GM23248 (cell line): ENCODE measurements around the gene SCCPDH. TPM values are rescaled to one million over a fixed set of nuclear protein-coding genes. Genes with fewer than 3 reads are reported as not detected.

Experiments
- DNase-seq: peaks from one replicate; pipeline ENCODE4 v3.0.0-alpha.2; 2015
- H2AFZ ChIP-seq: fragments of 200-600 bp; sonication (generic); 2 replicates; pipeline ENCODE4 v1.6.1; 2016; ENCODE audit warnings: antibody characterized with exemption
- H3F3A ChIP-seq: fragments of 200-600 bp; sonication (generic); 2 replicates; pipeline ENCODE4 v1.6.1; 2016; ENCODE audit warnings: mild to moderate bottlenecking, antibody characterized with exemption, mixed run types; ENCODE audit not compliant: insufficient read depth
- H3K27ac ChIP-seq: fragments of 200-600 bp; sonication (generic); 2 replicates; pipeline ENCODE4 v1.5.1; 2016; ENCODE audit warnings: mild to moderate bottlenecking
- H3K27me3 ChIP-seq: fragments of 200-600 bp; sonication (generic); replicated peaks from 2 replicates; pipeline ENCODE4 v1.6.1; 2016; ENCODE audit warnings: mild to moderate bottlenecking; ENCODE audit not compliant: insufficient read depth
- H3K36me3 ChIP-seq: fragments of 200-600 bp; sonication (generic); 2 replicates; pipeline ENCODE4 v1.6.1; 2016; ENCODE audit warnings: low read depth, mild to moderate bottlenecking
- H3K4me1 ChIP-seq: fragments of 200-600 bp; sonication (generic); 2 replicates; pipeline ENCODE4 v1.6.1; 2016; ENCODE audit warnings: mild to moderate bottlenecking; ENCODE audit not compliant: insufficient read depth
- H3K4me2 ChIP-seq: fragments of 200-600 bp; sonication (generic); one replicate; pipeline ENCODE4 v1.6.1; 2016; ENCODE audit warnings: mild to moderate bottlenecking; ENCODE audit not compliant: unreplicated experiment
- H3K4me3 ChIP-seq: fragments of 200-600 bp; sonication (generic); 2 replicates; pipeline ENCODE4 v1.5.1; 2016; ENCODE audit warnings: mild to moderate bottlenecking
- H3K79me2 ChIP-seq: fragments of 200-600 bp; sonication (generic); 2 replicates; pipeline ENCODE4 v1.6.1; 2016; ENCODE audit warnings: mild to moderate bottlenecking; ENCODE audit not compliant: insufficient read depth
- H3K9ac ChIP-seq: fragments of 200-600 bp; sonication (generic); 2 replicates; pipeline ENCODE4 v1.6.1; 2016; ENCODE audit warnings: mild to moderate bottlenecking
- H3K9me2 ChIP-seq: fragments of 200-600 bp; sonication (generic); 2 replicates; pipeline ENCODE4 v1.6.1; 2016; ENCODE audit warnings: mixed run types, mild to moderate bottlenecking, moderate library complexity; ENCODE audit not compliant: insufficient read depth
- H3K9me3 ChIP-seq: fragments of 200-600 bp; sonication (generic); one replicate; pipeline ENCODE4 v1.6.1; 2017; ENCODE audit warnings: low read depth
- H4K20me1 ChIP-seq: fragments of 200-600 bp; sonication (generic); 2 replicates; pipeline ENCODE4 v1.6.0; 2016; ENCODE audit not compliant: insufficient read depth
- EZH2 ChIP-seq: fragments of 200-600 bp; sonication (generic); IDR thresholded peaks from 2 replicates; pipeline ENCODE4 v1.6.1; 2018; ENCODE audit warnings: antibody characterized with exemption, mild to moderate bottlenecking; ENCODE audit not compliant: insufficient read depth, poor library complexity, severe bottlenecking
- EZH2phosphoT487 ChIP-seq: fragments of 200-600 bp; sonication (generic); IDR thresholded peaks from 2 replicates; pipeline ENCODE4 v1.6.1; 2018; ENCODE audit warnings: antibody characterized with exemption, moderate library complexity, mild to moderate bottlenecking, low read depth; ENCODE audit not compliant: insufficient read depth
- WGBS, 2 experiments: methylation state at CpG; one replicate each; pipeline ENCODE4 v1.1.6; 2015 to 2017; ENCODE audit warnings: low lambda C conversion rate in 2 of 2, low coverage in 1 of 2; ENCODE audit errors: missing lambda C conversion rate in 2 of 2; 5-methylcytosine and 5-hydroxymethylcytosine counted together
- in situ Hi-C: fragments of 300-500 bp; cut with MboI; formaldehyde crosslinking; loops from 2 replicates; pipeline ENCODE4 v1.15.0; 2020
- polyA plus RNA-seq: library from polyadenylated mRNA; unstranded; fragments of >200 nt; fragmentation: Nextera tagmentation; extraction: Ambion mirVana; gene quantifications from 2 replicates; pipeline ENCODE4 v1.2.1, GENCODE V29; 2016
- total RNA-seq: library from RNA; depleted of rRNA; stranded (reverse); fragments of >200 nt; shearing (Covaris generic); gene quantifications from 2 replicates; pipeline ENCODE4 v1.2.3, GENCODE V29; 2014

Gene SCCPDH
- total and polyA plus RNA-seq, 2 experiments from 2014 or later: 36.3 to 37.5 TPM

DNA sequence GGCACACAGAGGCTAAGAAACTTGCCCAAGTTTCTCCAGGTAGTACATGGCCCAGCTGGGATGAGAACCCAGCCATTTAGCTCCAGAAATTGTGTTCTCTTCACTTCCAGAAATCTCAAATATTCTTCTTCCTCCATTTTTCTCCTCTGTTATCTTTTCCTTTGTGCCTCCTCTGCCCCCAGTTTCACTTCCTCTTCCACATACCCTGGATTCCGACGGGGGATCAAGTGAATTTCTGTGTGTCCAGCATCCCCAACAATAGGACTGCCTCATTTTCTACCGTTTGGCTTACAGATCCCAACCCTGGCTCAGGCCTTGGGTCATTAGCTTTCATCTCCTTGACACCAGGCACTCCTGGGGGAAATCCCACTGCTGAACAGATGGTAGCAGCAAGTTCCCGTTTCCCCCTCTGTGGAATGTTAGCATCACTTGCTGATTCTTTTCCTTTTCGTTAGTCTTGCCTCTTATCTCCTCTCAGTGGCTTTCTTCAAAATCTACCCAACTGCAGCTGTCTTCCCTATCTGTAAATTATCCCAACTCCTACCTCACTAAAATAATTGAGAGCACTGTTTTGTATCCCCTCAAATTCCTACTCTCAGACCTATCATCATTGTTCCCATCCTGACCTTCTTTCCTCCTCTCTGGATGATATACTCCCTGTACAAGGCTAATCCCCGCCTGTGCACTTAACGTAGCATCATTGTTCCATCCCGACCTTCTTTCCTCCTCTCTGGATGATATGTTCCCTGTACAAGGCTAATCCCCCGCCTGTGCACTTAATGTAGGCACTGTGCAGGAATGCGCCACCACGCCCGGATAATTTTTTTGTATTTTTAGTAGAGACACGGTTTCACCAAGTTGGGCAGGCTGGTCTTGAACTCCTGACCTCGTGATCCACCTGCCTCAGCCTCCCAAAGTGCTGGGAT lies 36.5 kb downstream of the SCCPDH start:
- in situ Hi-C loops: no loop called here
- Histone ChIP-seq H3K36me3 (peaks cover 26% of the 10 kb centered on the region), H3K27me3 (no peaks in the 10 kb centered on the region), H3K9me2 (no peaks in the 10 kb centered on the region), H3K4me1 (no peaks in the 10 kb centered on the region), H3K4me2 (no peak overlapping the region), H4K20me1 (no peaks in the 10 kb centered on the region), H3K9ac (no peak overlapping the region), H3K27ac (no peak overlapping the region), H3K79me2 (no peaks in the 10 kb centered on the region), H2AFZ (no peak overlapping the region), H3F3A (no peaks in the 10 kb centered on the region), H3K4me3 (no peak overlapping the region), H3K9me3 (no peaks in the 10 kb centered on the region)
- no peak for DNase-seq
- 71% methylated on average over 14 of the region's 14 CpGs for WGBS, 2 experiments
- TF ChIP-seq EZH2phosphoT487: no peak
- TF ChIP-seq EZH2: no peak

DNA sequence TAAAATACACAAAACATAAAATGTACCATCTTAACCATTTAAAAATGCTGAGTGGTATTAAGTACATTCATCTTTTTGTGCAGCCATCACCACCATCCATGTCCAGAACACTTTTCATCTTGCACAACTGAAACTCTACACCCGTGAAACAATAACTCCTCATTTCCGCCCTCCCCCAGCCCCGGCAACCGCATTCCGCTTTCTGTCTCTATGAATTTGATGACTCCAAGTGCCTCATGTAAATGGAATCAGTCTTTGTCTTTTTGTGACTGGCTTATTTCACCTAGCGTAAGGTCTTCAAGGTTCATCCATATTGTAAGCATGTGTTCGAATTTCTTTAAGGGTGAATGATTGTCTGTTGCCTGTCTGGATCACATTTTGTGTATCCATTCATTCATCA lies 37.2 kb downstream of the SCCPDH start:
- H3K4me1 ChIP-seq: no peaks in the 10 kb centered on the region
- H3F3A ChIP-seq: no peaks in the 10 kb centered on the region
- H3K9me3 ChIP-seq: no peaks in the 10 kb centered on the region
- H3K27me3 ChIP-seq: no peaks in the 10 kb centered on the region
- no peak overlapping the region for H3K4me2 ChIP-seq
- TF ChIP-seq EZH2 (no peak), EZH2phosphoT487 (no peak)
- no peak overlapping the region for H3K4me3 ChIP-seq
- H4K20me1 ChIP-seq: no peaks in the 10 kb centered on the region
- WGBS, 2 experiments: 94 to 96% methylated on average over 7 of the region's 7 CpGs
- H3K36me3 ChIP-seq: peaks cover 29% of the 10 kb centered on the region
- no peak overlapping the region for H3K9ac ChIP-seq
- DNase-seq: no peak
- no peak overlapping the region for H3K27ac ChIP-seq
- no peak overlapping the region for H2AFZ ChIP-seq
- in situ Hi-C loops: no loop called here
- H3K9me2 ChIP-seq: no peaks in the 10 kb centered on the region
- H3K79me2 ChIP-seq: no peaks in the 10 kb centered on the region

DNA sequence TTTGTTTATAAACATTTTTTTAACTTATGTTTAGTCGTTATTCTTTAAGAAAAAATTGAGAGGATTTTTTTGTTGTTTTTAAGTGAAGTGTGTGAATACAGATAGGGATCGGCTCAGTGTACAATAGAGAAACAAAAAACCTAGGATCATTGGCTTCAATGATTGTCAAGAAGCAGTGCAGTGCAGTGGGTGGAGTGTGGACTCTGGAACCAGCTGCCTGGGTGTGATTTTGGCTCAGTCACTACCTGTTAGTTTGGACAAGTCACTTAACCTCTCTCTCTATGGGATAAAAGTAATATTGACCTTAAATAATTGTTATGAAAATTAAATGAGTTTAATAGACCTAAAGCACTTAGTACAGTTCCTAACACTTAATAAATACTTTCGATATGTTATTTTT lies 41.3 kb downstream of the SCCPDH start:
- DNase-seq: no peak
- 94% methylated on average over 3 of the region's 3 CpGs for WGBS, 2 experiments

DNA sequence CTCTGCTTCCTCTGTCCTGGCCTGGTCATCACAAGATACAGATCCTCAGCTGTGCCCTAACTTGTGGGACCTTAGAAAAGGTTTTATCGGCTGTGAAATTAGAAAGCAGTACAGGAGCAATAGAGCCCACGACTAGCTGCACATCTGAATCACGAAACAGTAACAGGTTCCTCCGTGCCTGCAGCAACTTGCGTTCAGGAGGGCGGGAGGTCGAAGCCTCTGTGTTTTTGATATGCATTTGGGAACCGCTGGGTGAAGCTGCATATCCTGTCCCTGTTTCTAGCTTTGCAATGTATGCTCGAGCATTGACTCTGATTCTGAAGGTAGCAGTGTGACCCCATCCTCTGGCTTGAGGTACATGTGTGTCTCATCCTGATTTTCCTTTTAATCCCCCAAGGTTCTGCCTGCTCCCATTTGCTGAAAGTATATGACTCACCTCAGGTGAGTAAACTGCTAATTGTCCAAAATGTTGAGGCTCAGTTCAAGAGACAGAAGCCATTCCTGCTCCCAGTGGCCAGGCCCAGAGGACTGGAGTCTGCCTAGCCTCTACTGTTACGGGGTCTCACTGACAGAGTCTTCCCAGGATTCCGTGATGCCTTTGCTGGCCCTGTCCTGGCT lies 44.3 kb downstream of the SCCPDH start:
- no peaks in the 10 kb centered on the region for H3K9me3 ChIP-seq
- in situ Hi-C loops: no loop called here
- H3K9me2 ChIP-seq: no peaks in the 10 kb centered on the region
- no peaks in the 10 kb centered on the region for H4K20me1 ChIP-seq
- no peak for DNase-seq
- WGBS, 2 experiments: 91 to 92% methylated on average over 11 of the region's 11 CpGs
- H2AFZ ChIP-seq: no peak overlapping the region
- H3K9ac ChIP-seq: peak overlapping the region; percentile 18; the same call in 1 of the 2 replicates
- H3K27me3 ChIP-seq: no peaks in the 10 kb centered on the region
- peak overlapping the region; percentile 57 for H3K27ac ChIP-seq
- 0 out of 2 replicates have a peak, but pooled peaks cover 8% of the 10 kb centered on the region for H3F3A ChIP-seq
- no peaks in the 10 kb centered on the region for H3K79me2 ChIP-seq
- TF ChIP-seq EZH2phosphoT487 (no peak), EZH2 (no peak)
- H3K4me1 ChIP-seq: no peaks in the 10 kb centered on the region
- no peak overlapping the region for H3K4me2 ChIP-seq
- no peak overlapping the region for H3K4me3 ChIP-seq
- H3K36me3 ChIP-seq: peaks cover 15% of the 10 kb centered on the region

More for the DNA sequence above, 41.3 kb downstream of the SCCPDH start:
- Histone ChIP-seq H3K4me1 (no peaks in the 10 kb centered on the region), H3K4me2 (no peak overlapping the region), H3K9me2 (no peaks in the 10 kb centered on the region), H3K27ac (no peak overlapping the region), H3K9me3 (no peaks in the 10 kb centered on the region), H3F3A (0 out of 2 replicates have a peak, but pooled peaks cover 8% of the 10 kb centered on the region), H3K27me3 (no peaks in the 10 kb centered on the region), H3K4me3 (no peak overlapping the region), H3K36me3 (peaks cover 23% of the 10 kb centered on the region), H3K79me2 (no peaks in the 10 kb centered on the region), H4K20me1 (no peaks in the 10 kb centered on the region), H3K9ac (no peak overlapping the region), H2AFZ (no peak overlapping the region)
- in situ Hi-C loops: no loop called here
- TF ChIP-seq EZH2phosphoT487 (no peak), EZH2 (no peak)
